ENCODE measurements around the gene GPR149. TPM values are rescaled to one million over a fixed set of nuclear protein-coding genes. Genes with fewer than 3 reads are reported as not detected.
"Not testable (repeated sequence)": the region's sequence is repeated elsewhere in the genome, so short reads cannot be mapped to it uniquely, and the experiment has no call there.

GPR149 gene
- total RNA-seq = not detected
- polyA plus RNA-seq = not detected

DNA sequence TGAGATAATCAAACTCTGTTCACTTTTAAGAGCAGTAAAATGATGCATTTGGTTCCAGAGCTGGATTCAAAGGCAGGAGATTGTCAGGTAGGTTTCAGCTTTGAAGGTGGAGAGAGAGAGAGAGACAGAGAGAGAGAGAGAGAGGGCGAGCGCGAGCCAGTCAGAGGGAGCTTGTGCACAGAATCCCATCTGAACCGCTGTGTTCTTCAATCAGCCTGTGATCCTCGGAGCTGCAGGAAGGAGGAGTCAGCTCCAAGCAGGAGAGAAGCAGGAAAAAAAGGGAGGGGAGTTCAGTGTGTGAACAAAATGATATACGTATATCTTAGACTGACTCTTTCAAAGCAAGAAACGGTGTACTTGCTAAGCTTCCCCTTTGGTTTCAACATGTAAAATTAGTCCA is at the start of gene GPR149:
Gene GPR149, minus strand, starts transcription at position 177 of the 400 bp plus-strand sequence. CDS start 575 bp downstream, outside the sequence.
- Histone ChIP-seq H3K4me3 (ENCODE audit: low read depth, low read length) (no peak within 1 kb of the TSS), H3K4me1 (ENCODE audit: insufficient read depth) (no peaks in the 10 kb centered on the region), H3K27ac (ENCODE audit: low read depth) (no peak within 1 kb of the TSS), H3K36me3 (ENCODE audit: insufficient read depth) (no peaks in the 10 kb centered on the region)
- WGBS = 10% methylated on average over 7 of the region's 7 CpGs
- no peak for DNase-seq (ENCODE audit: extremely low spot score)

DNA sequence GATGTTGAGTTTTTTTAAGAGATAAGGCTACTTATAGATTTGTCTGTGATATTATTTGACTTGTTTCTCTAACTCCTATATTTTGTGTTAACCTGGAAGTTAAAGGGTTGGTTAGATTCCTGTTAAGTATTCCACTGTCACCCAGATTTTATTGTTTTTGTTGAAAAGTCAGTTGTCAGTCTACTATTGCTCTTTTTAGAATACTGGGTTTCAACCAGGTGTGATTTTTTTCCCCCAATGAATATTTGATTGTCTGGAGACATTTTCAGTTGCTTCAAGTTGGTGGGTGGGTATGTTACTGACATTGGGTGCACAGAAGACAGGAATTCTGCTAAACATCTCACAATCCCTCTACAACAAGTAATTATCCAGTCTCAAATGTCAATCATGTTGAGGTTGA is 43.8 kb upstream of the GPR149 start:
- no peaks in the 10 kb centered on the region for H3K4me1 ChIP-seq (ENCODE audit: insufficient read depth)
- DNase-seq (ENCODE audit: extremely low spot score) = no peak
- no peaks in the 10 kb centered on the region for H3K36me3 ChIP-seq (ENCODE audit: insufficient read depth)
- no peak overlapping the region for H3K27ac ChIP-seq (ENCODE audit: low read depth)
- no peak overlapping the region for H3K4me3 ChIP-seq (ENCODE audit: low read depth, low read length)

GRCh38 chr3:154469585-154469984 is 39.6 kb upstream of the GPR149 start:
- DNase-seq (ENCODE audit: extremely low spot score) = no peak

GRCh38 chr3:154464440-154465190 is 34.6 kb upstream of the GPR149 start:
- no peaks in the 10 kb centered on the region for H3K4me1 ChIP-seq (ENCODE audit: insufficient read depth)
- no peak overlapping the region for H3K27ac ChIP-seq (ENCODE audit: low read depth)
- DNase-seq (ENCODE audit: extremely low spot score) = no peak
- H3K4me3 ChIP-seq (ENCODE audit: low read depth, low read length) = no peak overlapping the region
- no peaks in the 10 kb centered on the region for H3K36me3 ChIP-seq (ENCODE audit: insufficient read depth)

More at GRCh38 chr3:154469585-154469984, 39.6 kb upstream of the GPR149 start:
- WGBS = 94% methylated on average over 1 of the region's 1 CpG
- H3K36me3 ChIP-seq (ENCODE audit: insufficient read depth) = no peaks in the 10 kb centered on the region
- no peak overlapping the region for H3K4me3 ChIP-seq (ENCODE audit: low read depth, low read length)
- H3K27ac ChIP-seq (ENCODE audit: low read depth) = no peak overlapping the region
- H3K4me1 ChIP-seq (ENCODE audit: insufficient read depth) = no peaks in the 10 kb centered on the region

GRCh38 chr3:154458560-154458959 is 28.6 kb upstream of the GPR149 start:
- 65% methylated on average over 2 of the region's 2 CpGs for WGBS
- no peaks in the 10 kb centered on the region for H3K4me1 ChIP-seq (ENCODE audit: insufficient read depth)
- no peak for DNase-seq (ENCODE audit: extremely low spot score)
- H3K36me3 ChIP-seq (ENCODE audit: insufficient read depth) = no peaks in the 10 kb centered on the region
- no peak overlapping the region for H3K4me3 ChIP-seq (ENCODE audit: low read depth, low read length)
- H3K27ac ChIP-seq (ENCODE audit: low read depth) = no peak overlapping the region

- 85% methylated on average over 12 of the region's 12 CpGs for WGBS
- not testable (repeated sequence) for H3K27ac ChIP-seq (ENCODE audit: low read depth); H3K36me3 ChIP-seq (ENCODE audit: insufficient read depth); DNase-seq (ENCODE audit: extremely low spot score); H3K4me3 ChIP-seq (ENCODE audit: low read depth, low read length); H3K4me1 ChIP-seq (ENCODE audit: insufficient read depth)
Measured at GRCh38 chr3:154439081-154439480, 9.1 kb upstream of the GPR149 start.

GRCh38 chr3:154431043-154431442 is 1.1 kb upstream of the GPR149 start:
- Histone ChIP-seq H3K36me3 (ENCODE audit: insufficient read depth) (no peaks in the 10 kb centered on the region), H3K4me3 (ENCODE audit: low read depth, low read length) (no peak overlapping the region), H3K27ac (ENCODE audit: low read depth) (no peak overlapping the region), H3K4me1 (ENCODE audit: insufficient read depth) (no peaks in the 10 kb centered on the region)
- DNase-seq (ENCODE audit: extremely low spot score) = no peak
- WGBS = 79% methylated on average over 2 of the region's 2 CpGs

DNA sequence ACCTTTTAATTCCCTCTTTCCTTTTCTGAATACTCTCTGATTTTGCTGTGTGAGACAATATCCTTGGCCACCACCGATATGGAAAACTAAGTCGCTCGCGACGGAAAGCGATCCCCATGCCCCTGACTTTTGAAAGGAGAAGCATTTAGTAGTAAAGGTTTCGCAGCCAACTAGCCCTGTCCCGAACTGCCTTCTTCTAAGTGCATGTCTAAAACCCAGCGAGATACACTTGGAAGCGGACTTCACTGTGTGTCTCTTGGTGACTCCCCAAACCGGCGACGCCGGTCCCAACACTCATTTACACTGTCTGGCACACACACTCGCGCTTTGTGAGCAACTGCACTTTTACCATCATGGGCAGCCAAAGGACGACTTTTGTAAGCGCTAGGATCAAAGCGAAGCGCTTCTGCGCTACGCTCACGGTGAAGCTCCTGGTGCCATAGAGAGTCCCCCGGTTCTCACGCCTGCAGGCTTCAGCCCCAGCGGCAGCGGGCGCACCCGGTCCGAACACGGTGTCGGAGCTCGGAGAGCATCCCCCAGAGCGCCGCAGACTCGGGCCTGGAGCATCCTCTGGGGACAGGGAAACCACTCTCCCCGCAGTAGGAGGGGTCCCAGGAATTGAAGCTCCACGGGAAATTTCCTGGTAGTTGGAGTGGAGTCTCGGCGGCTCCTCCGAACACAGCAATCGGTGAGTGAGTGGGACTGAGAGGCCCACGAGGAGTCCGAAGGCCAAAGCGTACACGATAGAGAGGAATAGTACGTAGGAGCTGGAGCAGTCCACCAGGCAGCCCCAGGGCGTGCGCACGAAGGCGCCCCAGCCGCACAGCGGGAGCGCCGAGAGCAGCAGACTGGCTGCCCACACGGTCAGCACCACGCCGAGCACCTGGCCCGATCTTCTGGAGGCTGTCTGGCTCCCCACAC is 1.4 kb downstream of the GPR149 start:
- WGBS = under 1% methylated on average over 59 of the region's 59 CpGs
- H3K27ac ChIP-seq (ENCODE audit: low read depth) = no peak overlapping the region
- DNase-seq (ENCODE audit: extremely low spot score) = no peak
- H3K4me1 ChIP-seq (ENCODE audit: insufficient read depth) = no peaks in the 10 kb centered on the region
- H3K36me3 ChIP-seq (ENCODE audit: insufficient read depth) = no peaks in the 10 kb centered on the region
- no peak overlapping the region for H3K4me3 ChIP-seq (ENCODE audit: low read depth, low read length)

- no peak for DNase-seq (ENCODE audit: extremely low spot score)
- Histone ChIP-seq H3K36me3 (ENCODE audit: insufficient read depth) (no peaks in the 10 kb centered on the region), H3K27ac (ENCODE audit: low read depth) (no peak overlapping the region), H3K4me1 (ENCODE audit: insufficient read depth) (no peaks in the 10 kb centered on the region), H3K4me3 (ENCODE audit: low read depth, low read length) (no peak overlapping the region)
- WGBS = 4% methylated on average over 29 of the region's 29 CpGs
Measured at GRCh38 chr3:154427685-154428285, 2.2 kb downstream of the GPR149 start.

DNA sequence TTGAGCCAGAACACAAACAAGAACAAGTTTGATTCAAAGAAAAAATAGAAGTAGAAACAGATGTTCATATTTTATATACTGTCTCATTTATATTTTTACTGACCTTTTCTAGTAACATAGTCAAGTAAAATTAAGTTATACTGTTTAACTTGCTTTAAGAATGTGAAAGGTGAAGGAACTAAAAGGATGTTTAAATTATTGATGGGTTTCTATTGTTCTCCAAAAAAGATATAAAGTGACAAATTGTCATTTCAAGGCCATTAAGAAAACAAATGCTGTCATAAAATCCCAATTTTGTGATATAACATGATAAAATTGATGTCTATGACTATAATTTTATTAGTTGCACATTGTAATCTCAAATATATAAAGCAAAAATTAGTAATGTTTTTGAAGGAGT is 7.3 kb downstream of the GPR149 start:
- no peaks in the 10 kb centered on the region for H3K36me3 ChIP-seq (ENCODE audit: insufficient read depth)
- no peak overlapping the region for H3K27ac ChIP-seq (ENCODE audit: low read depth)
- H3K4me1 ChIP-seq (ENCODE audit: insufficient read depth) = no peaks in the 10 kb centered on the region
- H3K4me3 ChIP-seq (ENCODE audit: low read depth, low read length) = no peak overlapping the region
- no peak for DNase-seq (ENCODE audit: extremely low spot score)

DNA sequence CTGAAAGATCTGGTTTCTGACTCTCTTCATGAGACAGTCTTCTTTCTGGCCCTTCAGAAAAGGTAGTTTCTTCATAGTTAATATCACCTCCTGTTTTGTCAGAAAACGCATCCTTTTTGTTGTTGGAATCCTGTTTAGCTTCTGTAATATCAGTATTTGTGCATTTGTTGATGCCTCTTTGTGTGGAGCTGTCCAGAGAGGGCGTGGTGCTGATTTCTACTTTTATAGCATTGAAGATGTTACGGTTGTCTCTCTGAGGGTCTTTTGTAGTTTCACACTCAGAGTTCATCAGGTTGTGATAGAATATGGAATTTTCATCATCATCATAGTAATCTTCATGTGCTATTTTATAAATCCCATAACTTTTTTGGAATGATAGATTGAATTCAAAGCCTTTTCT is 8.9 kb downstream of the GPR149 start:
- 7% methylated on average over 3 of the region's 3 CpGs for WGBS
- H3K4me1 ChIP-seq (ENCODE audit: insufficient read depth) = no peaks in the 10 kb centered on the region
- H3K36me3 ChIP-seq (ENCODE audit: insufficient read depth) = no peaks in the 10 kb centered on the region
- DNase-seq (ENCODE audit: extremely low spot score) = no peak
- H3K27ac ChIP-seq (ENCODE audit: low read depth) = no peak overlapping the region
- H3K4me3 ChIP-seq (ENCODE audit: low read depth, low read length) = no peak overlapping the region

DNA sequence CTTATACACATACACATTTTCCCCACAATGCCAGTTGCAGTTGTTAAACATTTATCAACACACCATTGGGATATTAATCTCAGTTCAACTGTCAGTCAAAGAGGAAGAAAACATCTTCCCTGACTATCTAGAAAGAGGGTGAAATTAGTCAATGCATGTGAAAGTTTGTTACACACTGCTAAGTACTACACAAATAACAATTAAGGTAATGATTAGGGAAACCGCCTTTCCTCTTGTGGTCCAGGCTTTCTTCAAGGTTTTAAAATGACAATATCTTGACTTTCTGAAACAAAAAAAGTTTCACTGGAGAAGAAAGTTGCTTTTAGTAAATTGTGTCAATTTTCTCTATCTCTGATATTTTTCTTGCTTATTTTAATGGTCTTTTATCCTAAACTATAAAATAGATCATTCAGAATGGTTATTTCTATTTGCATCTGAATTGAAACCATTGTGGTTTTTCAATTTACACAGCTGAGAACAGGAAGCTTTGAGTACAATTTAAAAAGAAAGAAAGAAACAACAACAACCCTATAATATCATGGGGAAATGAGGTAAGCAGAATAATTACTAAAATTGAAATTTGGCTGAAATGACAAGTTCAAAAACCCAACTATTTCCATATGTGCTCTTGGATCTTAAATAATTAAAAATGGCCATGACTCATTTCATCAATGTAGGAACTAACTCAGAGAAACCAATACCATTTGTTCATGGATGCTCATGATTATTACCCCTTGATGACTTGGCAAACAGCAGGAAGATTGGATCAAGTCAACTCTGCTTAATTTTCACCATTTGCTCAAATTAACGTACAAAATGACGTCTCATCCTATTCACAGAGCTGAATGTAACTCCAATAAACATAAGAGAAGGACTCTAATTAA is 31.7 kb downstream of the GPR149 start:
- Histone ChIP-seq H3K27ac (ENCODE audit: low read depth) (no peak overlapping the region), H3K36me3 (ENCODE audit: insufficient read depth) (no peaks in the 10 kb centered on the region), H3K4me1 (ENCODE audit: insufficient read depth) (no peaks in the 10 kb centered on the region), H3K4me3 (ENCODE audit: low read depth, low read length) (no peak overlapping the region)
- DNase-seq (ENCODE audit: extremely low spot score) = no peak
- WGBS = 61% methylated on average over 3 of the region's 3 CpGs

DNA sequence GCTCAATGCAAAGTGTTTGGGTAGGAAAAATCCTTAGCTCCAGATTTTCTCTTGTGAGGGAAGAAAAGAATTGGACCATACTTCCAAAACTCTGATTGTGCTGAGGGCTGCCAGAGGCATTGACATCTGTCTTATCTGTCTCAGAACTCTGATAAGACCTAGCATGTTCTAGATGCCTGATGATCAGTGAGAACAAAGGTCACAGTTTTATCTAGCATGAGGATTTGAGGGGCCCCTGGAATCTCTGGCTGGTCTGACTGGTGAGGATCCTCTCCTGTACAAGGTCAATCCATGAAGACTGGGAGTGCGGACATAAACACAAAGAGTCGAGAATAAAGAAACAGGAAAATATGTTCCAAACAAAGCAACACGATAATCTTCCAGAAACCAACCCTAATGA is 40.1 kb downstream of the GPR149 start:
- DNase-seq (ENCODE audit: extremely low spot score) = no peak
- Histone ChIP-seq H3K36me3 (ENCODE audit: insufficient read depth) (no peaks in the 10 kb centered on the region), H3K27ac (ENCODE audit: low read depth) (no peak overlapping the region), H3K4me1 (ENCODE audit: insufficient read depth) (no peaks in the 10 kb centered on the region), H3K4me3 (ENCODE audit: low read depth, low read length) (no peak overlapping the region)
- 82% methylated on average over 3 of the region's 3 CpGs for WGBS
